K562 (cell line): ENCODE measurements around the gene MSRB2. TPM values are rescaled to one million over a fixed set of nuclear protein-coding genes. Genes with fewer than 3 reads are reported as not detected.

Source experiments
- CHCHD3 ChIP-seq: fragments of 250-450 bp; sonication (Bioruptor Pico); IDR thresholded peaks from 2 replicates; pipeline ENCODE4 v2.1.2; 2022; ENCODE audit warnings: mild to moderate bottlenecking
- CTBP1 ChIP-seq: fragments of 450-650 bp; IDR thresholded peaks from 2 replicates; pipeline ENCODE4 v1.6.1; 2016; ENCODE audit warnings: borderline replicate concordance
- GABPB2 ChIP-seq: fragments of 250-450 bp; sonication (Bioruptor Pico); conservative IDR thresholded peaks from 2 replicates; pipeline ENCODE4 v1.5.1; 2021; ENCODE audit warnings: mild to moderate bottlenecking
- NFYB ChIP-seq: IDR thresholded peaks from 2 replicates; pipeline ENCODE4 v1.6.1; 2011; ENCODE audit warnings: mild to moderate bottlenecking, moderate library complexity; ENCODE audit not compliant: insufficient read length; ENCODE audit errors: extremely low read depth
- PHF8 ChIP-seq: fragments of 200-600 bp; sonication (generic); IDR thresholded peaks from 2 replicates; pipeline ENCODE4 v1.6.1; 2012; ENCODE audit warnings: mixed run types, mild to moderate bottlenecking, inconsistent platforms, low read length, moderate library complexity, borderline replicate concordance
- POLR2AphosphoS2 ChIP-seq: IDR thresholded peaks from 2 replicates; pipeline ENCODE4 v1.6.1; 2012; ENCODE audit warnings: low read length, improper control_type of control experiment
- SMARCA4 ChIP-seq: fragments of 450-650 bp; IDR thresholded peaks from 2 replicates; pipeline ENCODE4 v1.6.1; 2016
- U2AF1 ChIP-seq: fragments of 200-400 bp; formaldehyde crosslinking; optimal IDR thresholded peaks from 2 replicates; pipeline ENCODE3; 2017; ENCODE audit warnings: mild to moderate bottlenecking, low read depth, low read length, moderate library complexity
- ZNF12 ChIP-seq: sonication (generic); formaldehyde crosslinking; IDR thresholded peaks from 2 replicates; pipeline ENCODE4 v1.4.0; 2020; ENCODE audit warnings: mild to moderate bottlenecking, missing genetic modification reagents
- ZNF121 ChIP-seq: sonication (generic); formaldehyde crosslinking; conservative IDR thresholded peaks from 2 replicates; pipeline ENCODE4 v1.8.0; 2022; ENCODE audit warnings: missing genetic modification reagents
- ZNF253 ChIP-seq: fragments of 250-450 bp; sonication (Bioruptor Pico); conservative IDR thresholded peaks from 2 replicates; pipeline ENCODE4 v1.6.1; 2021; ENCODE audit warnings: mild to moderate bottlenecking
- ZNF408 ChIP-seq: fragments of 250-450 bp; sonication (Bioruptor Pico); IDR thresholded peaks from 2 replicates; pipeline ENCODE4 v1.4.0; 2020; ENCODE audit warnings: low read depth, mild to moderate bottlenecking, moderate library complexity
- ZZZ3 ChIP-seq: fragments of 450-650 bp; IDR thresholded peaks from 2 replicates; pipeline ENCODE4 v1.6.1; 2016; ENCODE audit warnings: antibody characterized with exemption, mild to moderate bottlenecking, moderate library complexity
- polyA plus RNA-seq, 8 experiments: library from polyadenylated mRNA; depleted of rRNA in 4 of 8; stranded (reverse) in 5 of 8; unstranded in 3 of 8; fragments of >200 nt; fragmentation: Nextera tagmentation in 2 of 8; fragmentation: Illumina TruSeq in 1 of 8; extraction: Ambion mirVana in 2 of 8; extraction: Trizol in 1 of 8; gene quantifications; 2 replicates each; pipeline versions ENCODE4 v1.2.1 to v1.2.3, GENCODE V29; 2011 to 2014; ENCODE audit warnings: inconsistent platforms in 1 of 8, missing spikeins in 1 of 8
- total RNA-seq, 7 experiments: library from RNA; depleted of rRNA in 6 of 7; stranded (reverse); fragments of >200 nt in 6 of 7; fragmentation: Illumina TruSeq in 2 of 7; extraction: Trizol in 2 of 7; gene quantifications; 2 replicates each; pipeline versions ENCODE4 v1.2.1 to v1.2.3, GENCODE V29; 2011 to 2021; ENCODE audit warnings: low replicate concordance in 1 of 7
- TF ChIP-seq, protein P1 (sequence below): fragments of 250-450 bp; sonication (Bioruptor Pico); IDR thresholded peaks from 2 replicates; pipeline ENCODE4 v1.5.1; 2021; ENCODE audit warnings: mild to moderate bottlenecking
- TF ChIP-seq, protein P2 (sequence below): sonication (generic); formaldehyde crosslinking; IDR thresholded peaks from 2 replicates; pipeline ENCODE4 v1.8.0; 2023; ENCODE audit warnings: mild to moderate bottlenecking, missing genetic modification reagents
- TF ChIP-seq, protein P3 (sequence below): fragments of 250-450 bp; sonication (Bioruptor Pico); IDR thresholded peaks from 2 replicates; pipeline ENCODE4 v1.5.0; 2022; ENCODE audit warnings: mild to moderate bottlenecking

MSRB2 gene
- total and polyA plus RNA-seq, 9 of the 15 experiments (the other 6 are each of a cell fraction or from before 2014, with no cell fraction given), result 1.5 to 22.3 (median 5.9) TPM

DNA sequence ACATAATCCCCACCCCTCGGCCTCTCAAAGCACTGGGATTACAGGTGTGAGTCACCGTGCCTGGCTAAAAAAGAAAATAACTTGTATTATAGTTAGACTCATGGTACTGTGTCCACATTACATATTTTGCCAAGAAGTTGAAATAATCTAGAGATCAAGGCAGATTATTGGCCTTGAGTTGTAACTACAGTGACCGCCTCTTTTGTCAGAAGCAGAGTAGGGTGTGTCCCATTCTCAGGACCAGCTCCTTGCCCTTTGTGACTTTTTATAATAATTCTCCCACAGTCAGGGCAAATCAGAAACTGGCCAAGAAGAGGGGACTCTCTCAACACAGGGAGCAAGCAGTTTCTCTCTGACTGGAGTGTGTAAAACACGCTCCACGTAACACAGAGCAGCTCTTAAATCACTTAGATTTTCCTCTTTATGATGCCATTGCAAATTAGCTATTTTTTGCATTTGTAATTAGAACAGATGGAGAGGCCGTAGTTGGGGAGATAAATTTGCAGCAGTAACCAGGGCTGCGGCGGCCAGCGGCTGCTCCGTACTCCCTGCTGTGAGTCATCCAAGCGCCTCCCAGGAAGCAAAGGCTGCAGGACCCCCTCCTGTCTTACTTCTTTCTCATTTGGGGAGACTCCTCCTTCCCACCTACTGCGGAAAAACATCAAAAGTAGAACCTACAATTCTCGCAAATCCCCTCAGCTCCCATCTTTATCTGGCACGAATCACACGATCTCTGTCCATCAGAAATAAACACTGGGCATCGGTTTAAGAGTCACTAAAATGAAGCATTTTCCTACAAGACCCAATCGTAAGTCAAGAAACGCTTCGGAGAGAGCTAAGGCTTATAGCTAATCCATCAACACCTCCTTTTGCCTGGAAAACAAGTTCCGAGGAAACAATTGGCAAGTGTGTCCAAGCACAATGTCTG is 32.1 kb upstream of the MSRB2 start (continued):
- TF ChIP-seq, protein P1, sequence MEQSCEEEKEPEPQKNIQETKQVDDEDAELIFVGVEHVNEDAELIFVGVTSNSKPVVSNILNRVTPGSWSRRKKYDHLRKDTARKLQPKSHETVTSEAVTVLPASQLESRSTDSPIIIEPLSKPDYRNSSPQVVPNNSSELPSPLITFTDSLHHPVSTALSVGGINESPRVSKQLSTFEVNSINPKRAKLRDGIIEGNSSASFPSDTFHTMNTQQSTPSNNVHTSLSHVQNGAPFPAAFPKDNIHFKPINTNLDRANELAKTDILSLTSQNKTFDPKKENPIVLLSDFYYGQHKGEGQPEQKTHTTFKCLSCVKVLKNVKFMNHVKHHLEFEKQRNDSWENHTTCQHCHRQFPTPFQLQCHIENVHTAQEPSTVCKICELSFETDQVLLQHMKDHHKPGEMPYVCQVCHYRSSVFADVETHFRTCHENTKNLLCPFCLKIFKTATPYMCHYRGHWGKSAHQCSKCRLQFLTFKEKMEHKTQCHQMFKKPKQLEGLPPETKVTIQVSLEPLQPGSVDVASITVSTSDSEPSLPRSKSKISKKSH (CRISPR knock-in tag), result no peak
- TF ChIP-seq ZNF253 (CRISPR knock-in tag) (no peak), GABPB2 (CRISPR knock-in tag) (no peak), ZNF121 (no peak), ZZZ3 (no peak), ZNF12 (CRISPR knock-in tag) (no peak), CTBP1 (peak; percentile 43; the same call in 1 of the 2 replicates), U2AF1 (no peak), POLR2AphosphoS2 (no peak), PHF8 (no peak), SMARCA4 (peak; percentile 60; the same call in 1 of the 2 replicates), ZNF408 (no peak), NFYB (no peak), CHCHD3 (CRISPR knock-in tag) (no peak)
- TF ChIP-seq, protein P2, sequence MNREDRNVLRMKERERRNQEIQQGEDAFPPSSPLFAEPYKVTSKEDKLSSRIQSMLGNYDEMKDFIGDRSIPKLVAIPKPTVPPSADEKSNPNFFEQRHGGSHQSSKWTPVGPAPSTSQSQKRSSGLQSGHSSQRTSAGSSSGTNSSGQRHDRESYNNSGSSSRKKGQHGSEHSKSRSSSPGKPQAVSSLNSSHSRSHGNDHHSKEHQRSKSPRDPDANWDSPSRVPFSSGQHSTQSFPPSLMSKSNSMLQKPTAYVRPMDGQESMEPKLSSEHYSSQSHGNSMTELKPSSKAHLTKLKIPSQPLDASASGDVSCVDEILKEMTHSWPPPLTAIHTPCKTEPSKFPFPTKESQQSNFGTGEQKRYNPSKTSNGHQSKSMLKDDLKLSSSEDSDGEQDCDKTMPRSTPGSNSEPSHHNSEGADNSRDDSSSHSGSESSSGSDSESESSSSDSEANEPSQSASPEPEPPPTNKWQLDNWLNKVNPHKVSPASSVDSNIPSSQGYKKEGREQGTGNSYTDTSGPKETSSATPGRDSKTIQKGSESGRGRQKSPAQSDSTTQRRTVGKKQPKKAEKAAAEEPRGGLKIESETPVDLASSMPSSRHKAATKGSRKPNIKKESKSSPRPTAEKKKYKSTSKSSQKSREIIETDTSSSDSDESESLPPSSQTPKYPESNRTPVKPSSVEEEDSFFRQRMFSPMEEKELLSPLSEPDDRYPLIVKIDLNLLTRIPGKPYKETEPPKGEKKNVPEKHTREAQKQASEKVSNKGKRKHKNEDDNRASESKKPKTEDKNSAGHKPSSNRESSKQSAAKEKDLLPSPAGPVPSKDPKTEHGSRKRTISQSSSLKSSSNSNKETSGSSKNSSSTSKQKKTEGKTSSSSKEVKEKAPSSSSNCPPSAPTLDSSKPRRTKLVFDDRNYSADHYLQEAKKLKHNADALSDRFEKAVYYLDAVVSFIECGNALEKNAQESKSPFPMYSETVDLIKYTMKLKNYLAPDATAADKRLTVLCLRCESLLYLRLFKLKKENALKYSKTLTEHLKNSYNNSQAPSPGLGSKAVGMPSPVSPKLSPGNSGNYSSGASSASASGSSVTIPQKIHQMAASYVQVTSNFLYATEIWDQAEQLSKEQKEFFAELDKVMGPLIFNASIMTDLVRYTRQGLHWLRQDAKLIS (CRISPR knock-in tag), result no peak
- TF ChIP-seq, protein P3, sequence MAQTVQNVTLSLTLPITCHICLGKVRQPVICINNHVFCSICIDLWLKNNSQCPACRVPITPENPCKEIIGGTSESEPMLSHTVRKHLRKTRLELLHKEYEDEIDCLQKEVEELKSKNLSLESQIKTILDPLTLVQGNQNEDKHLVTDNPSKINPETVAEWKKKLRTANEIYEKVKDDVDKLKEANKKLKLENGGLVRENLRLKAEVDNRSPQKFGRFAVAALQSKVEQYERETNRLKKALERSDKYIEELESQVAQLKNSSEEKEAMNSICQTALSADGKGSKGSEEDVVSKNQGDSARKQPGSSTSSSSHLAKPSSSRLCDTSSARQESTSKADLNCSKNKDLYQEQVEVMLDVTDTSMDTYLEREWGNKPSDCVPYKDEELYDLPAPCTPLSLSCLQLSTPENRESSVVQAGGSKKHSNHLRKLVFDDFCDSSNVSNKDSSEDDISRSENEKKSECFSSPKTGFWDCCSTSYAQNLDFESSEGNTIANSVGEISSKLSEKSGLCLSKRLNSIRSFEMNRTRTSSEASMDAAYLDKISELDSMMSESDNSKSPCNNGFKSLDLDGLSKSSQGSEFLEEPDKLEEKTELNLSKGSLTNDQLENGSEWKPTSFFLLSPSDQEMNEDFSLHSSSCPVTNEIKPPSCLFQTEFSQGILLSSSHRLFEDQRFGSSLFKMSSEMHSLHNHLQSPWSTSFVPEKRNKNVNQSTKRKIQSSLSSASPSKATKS (CRISPR knock-in tag), result no peak
